GM13976 (cell line): ENCODE results near the gene RASA2.
"Not testable (repeated sequence)": the region's sequence is repeated elsewhere in the genome, so short reads cannot be mapped to it uniquely, and the experiment has no call there.

Experiments
- DNase-seq: peaks from one replicate; pipeline ENCODE4 v3.0.0; 2012; ENCODE audit warnings: low spot score
- CTCF ChIP-seq: IDR thresholded peaks from 2 replicates; pipeline ENCODE4 v1.5.1; 2012; ENCODE audit warnings: borderline replicate concordance, mild to moderate bottlenecking; ENCODE audit not compliant: insufficient read depth; ENCODE audit errors: extremely low read depth, missing control alignments, control extremely low read depth
- in situ Hi-C: fragments of 300-500 bp; cut with MboI; formaldehyde crosslinking; loops from one replicate; pipeline ENCODE4 v1.12.0; 2022; ENCODE audit warnings: low sequenced_read_pairs, mixed read lengths, inconsistent platforms; ENCODE audit not compliant: unreplicated experiment

The RASA2 gene

GRCh38 chr3:141526709-141527108 lies 39.9 kb downstream of the RASA2 start:
- DNase-seq, result no peak
- in situ Hi-C loops, result no loop called here
- no peak for TF ChIP-seq CTCF

DNA sequence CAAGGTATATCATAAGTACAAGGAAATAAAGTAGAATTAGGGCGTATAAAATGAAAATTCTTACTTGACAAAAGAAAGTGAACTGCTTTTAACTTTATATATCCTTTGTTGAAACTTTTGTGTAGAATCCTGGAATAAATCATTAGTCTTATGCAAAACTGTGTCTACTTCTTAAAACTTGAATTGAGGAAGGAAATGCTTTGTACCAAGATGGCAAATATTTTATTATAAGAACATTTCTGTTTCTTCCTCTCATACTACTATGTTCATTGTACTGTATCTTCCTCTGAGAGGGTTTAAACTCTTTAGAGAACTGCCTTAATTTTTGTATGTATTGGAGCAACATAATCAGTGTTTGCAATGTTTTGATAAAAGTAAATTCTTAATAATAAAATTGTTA lies 42.0 kb downstream of the RASA2 start:
- TF ChIP-seq CTCF, result no peak
- in situ Hi-C loops, result no loop called here

GRCh38 chr3:141529256-141529655 lies 42.4 kb downstream of the RASA2 start:
- no peak for TF ChIP-seq CTCF
- in situ Hi-C loops, result no loop called here
- DNase-seq, result no peak

More for the DNA sequence above, 42.0 kb downstream of the RASA2 start:
- no peak for DNase-seq

DNA sequence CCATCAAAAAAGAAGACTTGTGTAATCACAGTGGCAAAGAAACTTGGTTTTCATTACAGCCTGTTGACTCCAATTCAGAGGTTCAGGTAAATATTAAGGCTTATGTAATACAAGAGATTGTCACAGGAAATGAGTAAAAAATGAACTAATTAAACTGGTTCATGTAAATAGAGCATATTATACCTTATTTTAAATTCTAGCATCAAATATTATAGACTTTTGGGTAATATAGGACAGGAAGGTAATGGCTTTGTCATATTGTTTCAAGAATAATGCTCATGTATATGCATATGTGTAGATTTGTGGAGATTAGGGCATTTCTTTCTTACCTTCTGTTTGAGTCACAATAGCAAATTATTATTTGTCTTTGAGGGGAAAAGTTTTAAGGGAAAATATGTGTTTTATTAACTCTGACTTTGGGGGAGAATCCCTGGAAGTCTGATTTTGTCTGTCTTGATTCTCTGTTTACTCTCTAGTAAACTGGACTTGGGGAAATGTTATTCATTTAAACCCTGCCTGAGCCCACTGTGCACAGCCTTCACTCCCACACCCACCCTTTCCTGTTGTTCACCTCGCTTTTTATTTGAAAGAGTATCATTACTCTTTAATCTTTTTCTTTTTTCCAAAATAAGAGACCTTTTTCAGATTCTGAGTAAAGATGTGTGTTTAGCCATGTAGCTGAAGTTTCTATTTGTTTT lies 43.0 kb downstream of the RASA2 start:
- DNase-seq, result no peak

GRCh38 chr3:141530415-141530768 lies 43.6 kb downstream of the RASA2 start:
- no peak for TF ChIP-seq CTCF
- DNase-seq, result no peak
- in situ Hi-C loops, result no loop called here

More for the DNA sequence above, 43.0 kb downstream of the RASA2 start:
- TF ChIP-seq CTCF, result no peak
- in situ Hi-C loops, result no loop called here

- TF ChIP-seq CTCF, result no peak
- in situ Hi-C loops, result no loop called here
- DNase-seq, result no peak
Observed at GRCh38 chr3:141532609-141533008, 45.8 kb downstream of the RASA2 start.

DNA sequence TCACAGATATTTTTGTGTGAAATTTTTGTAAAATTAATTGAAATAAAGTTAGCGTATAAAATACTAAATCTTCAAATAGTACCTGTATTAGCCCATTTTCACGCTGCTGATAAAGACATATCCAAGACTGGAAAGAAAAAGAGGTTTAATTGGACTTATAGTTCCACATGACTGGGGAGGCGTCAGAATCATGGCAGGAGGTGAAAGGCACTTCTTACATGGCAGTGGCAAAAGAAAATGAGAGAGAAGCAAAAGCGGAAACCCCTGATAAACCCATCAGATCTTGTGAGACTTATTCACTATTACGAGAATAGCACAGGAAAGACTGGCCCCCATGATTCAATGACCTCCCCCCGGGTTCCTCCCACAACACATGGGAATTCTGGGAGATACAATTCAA lies 49.2 kb downstream of the RASA2 start:
- DNase-seq, in situ Hi-C loops: not testable (repeated sequence)
